NCI-H1417 (cell line): ENCODE measurements around the gene TROAP.
"Not testable (repeated sequence)": the region's sequence is repeated elsewhere in the genome, so short reads cannot be mapped to it uniquely, and the experiment has no call there.

Experiments used
- DNase-seq, 3 experiments: peaks; one replicate each; lab custom pipeline; 2025; lab: John Stamatoyannopoulos, UW

Gene TROAP

DNA sequence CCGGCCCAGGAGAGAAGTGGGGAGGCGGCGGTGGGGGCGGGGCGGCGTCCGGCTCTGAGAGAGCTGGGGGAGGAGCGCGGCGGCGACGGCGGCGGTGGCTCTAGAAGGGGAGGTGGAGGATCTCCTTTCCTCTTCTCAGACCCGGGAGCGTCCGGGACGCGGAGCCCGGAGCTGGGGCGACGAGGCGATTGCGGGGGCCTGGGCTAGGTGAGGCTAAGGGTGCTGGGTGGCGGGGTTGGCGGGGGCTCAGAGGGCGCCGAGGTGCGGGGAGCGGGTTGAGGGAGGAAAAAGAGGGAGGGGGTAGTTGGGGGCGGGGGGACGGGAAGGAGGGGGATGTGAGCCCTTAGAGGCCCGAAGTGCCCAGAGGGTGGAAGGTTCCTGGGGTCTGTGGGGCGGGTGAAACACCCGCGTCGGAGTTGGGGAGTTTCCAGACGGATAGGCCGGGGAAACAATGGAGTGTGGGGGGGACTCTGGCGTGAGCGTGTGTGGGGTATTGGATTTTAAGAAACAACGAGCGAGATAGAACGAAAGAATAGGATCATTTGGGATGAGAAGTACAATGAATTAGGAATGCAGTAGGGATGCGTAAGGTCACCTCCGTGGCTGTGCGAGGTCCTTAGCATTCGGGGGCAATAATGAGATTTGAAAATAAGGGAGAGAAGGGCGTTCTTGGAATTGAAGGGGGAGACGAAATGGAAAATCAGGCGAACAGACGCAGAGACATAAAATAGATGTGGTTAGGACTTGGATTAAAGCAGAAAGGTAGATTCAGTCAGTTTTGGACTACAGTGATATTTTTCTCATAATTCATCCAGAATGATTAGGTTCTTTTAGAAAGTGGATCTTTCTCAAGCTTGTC is 44.6 kb downstream of the TROAP start, which contains the start of gene SPATS2:
TSS of gene SPATS2 (plus strand) at position 82 of the 859 bp plus-strand sequence. CDS start 93,551 bp downstream, outside the sequence.
- peak; percentile 53 to 90 (median 83) for DNase-seq

DNA sequence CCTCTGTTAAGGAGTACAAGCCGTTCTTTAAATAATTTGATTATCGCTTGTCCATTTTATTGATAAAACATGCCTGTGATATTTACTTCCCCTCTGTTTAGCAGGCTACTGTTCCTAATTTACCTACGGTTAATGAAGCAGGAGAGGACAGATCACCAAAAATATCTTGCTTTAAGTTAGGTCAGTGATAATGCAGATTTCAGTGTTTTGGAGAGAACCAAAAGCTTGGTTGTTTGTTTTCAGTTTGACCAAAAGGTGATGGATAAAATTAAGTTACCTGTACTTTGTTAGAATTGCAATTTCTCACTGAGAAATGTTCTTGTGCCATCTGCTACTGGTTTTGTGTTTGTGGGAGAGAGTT is 45.2 kb downstream of the TROAP start:
- DNase-seq, result peak in 1 of 3 experiments; percentile 61

DNA sequence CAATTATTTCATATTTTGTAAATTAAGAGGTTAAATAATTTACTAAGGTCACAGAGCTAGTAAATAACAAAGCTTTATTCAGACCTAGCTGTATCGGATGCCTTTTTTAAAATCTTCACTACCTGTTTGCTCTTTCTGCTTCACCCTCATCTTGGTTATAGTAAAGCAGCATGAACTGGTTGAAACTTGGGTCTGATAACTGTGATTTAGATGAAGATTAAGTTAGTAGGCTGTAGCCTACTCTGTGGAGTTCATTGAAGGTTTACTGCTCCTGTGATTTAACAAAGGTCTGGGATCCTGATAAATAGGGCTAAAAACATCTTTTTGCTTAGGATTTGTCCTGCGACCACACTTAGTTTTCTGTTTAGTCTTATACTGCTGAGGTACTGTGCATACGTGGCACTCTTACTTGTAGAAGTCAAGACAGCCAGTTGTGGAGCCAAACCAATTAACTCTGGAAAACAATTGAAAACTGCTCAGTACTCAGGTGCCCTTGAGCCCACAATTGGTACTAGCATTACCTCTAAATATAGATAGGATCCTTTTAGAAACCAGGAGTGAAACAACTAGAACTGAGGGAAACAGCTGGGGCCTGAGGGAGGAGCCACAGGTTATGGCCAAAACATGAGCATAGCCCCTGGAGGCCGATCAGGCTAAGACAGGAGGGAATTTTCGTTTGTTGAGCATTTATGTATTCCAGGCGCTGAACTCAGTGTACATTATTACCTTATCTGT is 46.5 kb downstream of the TROAP start:
- peak; percentile 13 to 70 (median 46) for DNase-seq

DNA sequence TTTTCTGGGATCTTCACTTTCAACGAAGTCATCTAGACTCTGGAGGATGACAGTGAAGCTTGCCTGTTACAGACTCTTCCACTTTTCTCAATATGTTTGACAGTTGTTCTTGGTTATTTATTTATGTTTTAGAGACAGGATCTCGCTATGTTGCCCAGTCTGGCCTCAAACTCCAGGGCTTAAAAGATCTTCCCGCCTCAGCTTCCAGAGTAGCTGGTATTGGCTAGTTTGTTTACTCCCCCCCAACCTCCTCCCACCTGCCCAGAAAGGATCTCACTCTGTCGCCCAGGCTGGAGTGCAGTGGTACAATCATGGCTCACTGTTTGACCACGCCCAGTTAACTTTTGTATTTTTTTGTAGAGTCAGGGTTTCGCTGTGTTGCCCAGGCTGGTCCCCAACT is 47.5 kb downstream of the TROAP start:
- no peak for DNase-seq

DNA sequence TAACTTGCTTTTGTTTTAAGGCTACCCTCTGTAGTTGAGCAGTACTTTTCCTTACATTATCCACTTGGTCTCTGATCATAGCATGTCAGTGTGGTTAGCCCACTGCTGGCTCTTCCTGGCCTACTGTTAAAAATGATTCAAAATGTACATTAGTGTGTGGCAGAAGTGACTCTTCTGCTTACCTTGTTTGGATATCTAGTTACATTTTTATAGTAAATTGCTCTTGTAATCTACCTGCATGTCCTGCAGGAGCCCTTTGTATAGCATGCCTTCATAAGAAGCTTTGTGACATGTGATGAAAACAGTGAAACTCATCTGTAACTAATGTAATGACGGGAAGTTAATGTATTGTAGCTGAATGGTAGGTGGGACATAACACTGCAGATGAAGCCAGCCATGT is 52.4 kb downstream of the TROAP start:
- DNase-seq, result peak in 1 of 3 experiments; percentile 48

DNA sequence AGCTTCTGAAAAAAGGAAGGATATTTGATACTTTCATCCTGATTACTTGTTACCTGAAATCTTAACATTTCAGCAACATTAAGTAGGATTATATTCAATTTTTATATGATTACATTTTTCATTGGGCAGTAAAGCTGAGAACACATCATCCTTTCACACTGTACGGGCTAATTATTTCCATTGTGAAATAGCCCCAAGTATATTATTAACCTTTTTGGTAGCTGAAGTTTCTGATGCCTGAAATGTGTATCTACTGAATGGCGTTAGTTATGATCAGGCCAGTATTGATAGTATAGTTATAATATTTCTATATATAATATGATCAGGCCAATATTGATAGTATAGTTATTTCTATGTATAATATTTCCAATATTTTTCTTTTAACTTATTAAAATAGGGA is 54.3 kb downstream of the TROAP start:
- DNase-seq, result no peak

DNA sequence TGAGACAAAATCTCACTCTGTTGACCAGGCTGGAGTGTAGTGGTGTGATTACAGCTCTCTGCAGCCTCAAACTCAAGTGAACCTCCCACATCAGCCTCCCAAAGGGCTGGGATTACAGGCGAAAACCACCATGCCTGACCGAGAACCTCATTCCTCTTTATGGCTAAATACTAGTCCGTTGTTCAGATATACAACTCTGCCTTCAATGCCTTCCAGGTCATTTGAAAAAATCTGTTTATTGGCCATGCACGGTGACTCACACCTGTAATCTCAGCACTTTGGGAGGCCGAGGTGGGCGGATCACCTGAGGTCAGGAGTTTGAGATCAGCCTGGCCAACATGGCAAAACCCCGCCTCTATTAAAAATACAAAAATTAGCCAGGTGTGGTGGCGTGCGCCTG is 57.1 kb downstream of the TROAP start:
- DNase-seq, result not testable (repeated sequence)
